Activated CD8-positive, alpha-beta memory T cell treated with anti-CD3 and anti-CD28 coated beads, Interleukin-2, amount 50 U/mL, for 1 hour (primary cell): ENCODE data around the gene CLDN19.
"Not testable (repeated sequence)": the region's sequence is repeated elsewhere in the genome, so short reads cannot be mapped to it uniquely, and the experiment has no call there.

ENCODE experiments used
- DNase-seq: peaks from one replicate; pipeline ENCODE4 v3.0.0-alpha.2; 2020; ENCODE audit errors: extremely low read depth

The CLDN19 gene

DNA sequence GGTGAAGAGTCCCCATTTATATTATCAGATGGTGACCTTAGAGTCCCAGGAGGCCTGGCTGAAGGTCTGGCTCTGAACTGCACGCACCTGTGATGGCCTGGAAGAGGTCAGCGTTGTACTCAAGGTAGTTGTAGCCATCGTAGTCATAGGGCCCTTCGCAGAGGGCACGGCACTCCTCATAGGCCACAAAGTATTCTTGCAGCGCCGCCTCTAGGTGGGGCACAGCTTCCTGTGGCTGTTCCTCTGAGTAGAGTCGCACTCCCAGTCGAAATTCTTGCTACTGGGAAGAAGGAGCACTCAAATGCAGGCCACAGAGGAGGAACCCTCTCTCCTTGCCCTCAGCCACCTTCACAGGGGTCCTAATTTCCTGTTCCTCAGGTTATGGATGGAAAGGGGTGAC is 19.1 kb upstream of the CLDN19 start:
- DNase-seq: no peak

GRCh38 chr1:42758641-42759040 is 18.6 kb upstream of the CLDN19 start:
- DNase-seq: no peak

GRCh38 chr1:42757892-42758275 is 17.8 kb upstream of the CLDN19 start:
- no peak for DNase-seq

DNA sequence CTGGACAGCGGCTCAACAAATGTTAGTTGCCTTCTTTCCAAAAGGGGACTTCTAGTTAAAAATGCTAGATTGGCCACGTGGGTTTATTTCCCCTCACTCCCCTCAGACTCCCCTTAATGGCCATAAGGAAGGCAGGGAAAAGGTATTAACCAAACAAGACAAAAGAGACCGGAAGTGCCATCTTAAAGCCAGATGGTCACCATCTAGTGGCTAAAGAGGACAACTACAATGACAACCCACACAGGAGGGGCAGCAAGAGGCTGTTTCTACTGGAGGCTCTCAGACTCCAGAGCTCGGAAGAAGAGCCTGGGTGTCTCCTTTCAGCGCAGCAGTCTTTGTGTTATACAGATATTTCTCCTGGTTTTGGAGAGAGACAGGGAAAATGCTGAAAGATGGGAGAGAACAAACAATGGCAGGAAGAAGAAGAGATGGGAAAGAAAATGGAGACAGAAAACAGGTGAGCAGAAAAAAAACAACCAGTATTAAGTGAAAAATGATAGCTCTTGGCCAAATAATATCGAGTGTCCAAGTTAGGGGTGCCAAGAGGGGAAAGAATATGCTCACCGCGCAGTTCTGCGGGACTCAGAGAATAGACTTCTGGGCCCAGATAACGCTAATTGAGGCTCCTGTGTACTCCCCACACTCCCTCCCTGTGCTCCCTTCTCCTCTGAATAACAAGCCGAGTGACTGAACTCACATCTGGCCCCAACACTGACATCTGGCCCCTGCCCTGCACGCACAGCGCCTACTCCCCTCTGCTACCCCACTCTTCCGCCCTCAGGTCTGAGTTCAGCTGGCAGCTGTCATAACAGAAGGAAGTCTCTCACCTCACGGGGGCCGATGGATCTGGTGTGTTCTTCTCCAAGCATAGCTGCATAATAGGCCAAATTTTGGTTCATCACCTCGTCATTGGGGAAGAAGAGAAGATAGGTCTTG is 17.2 kb upstream of the CLDN19 start:
- no peak for DNase-seq

- DNase-seq: no peak
These were observed 13.0 kb upstream of the CLDN19 start for GRCh38 chr1:42753070-42753469.

DNA sequence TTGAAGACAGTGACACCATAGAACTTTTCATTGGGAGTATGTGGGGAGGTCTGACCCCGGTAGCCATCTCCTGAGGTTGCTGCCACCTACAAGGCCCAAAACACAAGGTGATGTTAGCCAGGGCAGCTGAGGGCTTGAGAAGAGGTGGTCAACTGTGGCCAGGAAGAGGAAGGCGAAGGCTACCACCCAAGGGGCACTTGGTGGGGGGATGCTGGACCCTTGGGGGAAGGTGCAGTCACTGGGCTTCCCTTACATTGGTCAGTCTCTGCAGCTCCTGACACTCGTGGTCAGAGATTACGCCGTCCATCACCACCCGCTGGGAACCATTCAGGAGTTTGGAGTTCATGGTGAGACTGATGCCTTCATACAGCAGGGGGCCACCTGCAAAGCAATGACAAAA is 12.2 kb upstream of the CLDN19 start:
- no peak for DNase-seq

- not testable (repeated sequence) for DNase-seq
These were observed 11.6 kb upstream of the CLDN19 start for GRCh38 chr1:42751511-42752070.

DNA sequence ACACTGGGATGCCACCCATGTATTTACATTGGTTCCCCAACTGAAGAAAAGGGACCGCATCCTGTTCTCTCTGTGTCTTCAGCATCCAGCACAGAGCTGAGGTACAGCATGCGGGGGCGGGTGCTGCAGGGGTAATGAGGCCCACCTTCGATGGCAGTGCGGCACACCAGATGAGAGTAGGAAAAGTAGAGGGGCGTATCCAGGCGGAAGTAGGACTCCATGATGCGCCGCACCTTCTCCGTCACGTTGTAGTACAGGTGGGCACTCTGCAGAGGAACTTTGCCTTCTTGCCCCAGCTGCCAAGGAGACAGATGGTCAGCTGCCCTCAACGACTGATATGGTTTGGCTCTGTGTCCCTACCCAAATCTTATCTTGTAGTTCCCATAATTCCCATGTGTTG is 10.0 kb upstream of the CLDN19 start:
- DNase-seq: no peak

DNA sequence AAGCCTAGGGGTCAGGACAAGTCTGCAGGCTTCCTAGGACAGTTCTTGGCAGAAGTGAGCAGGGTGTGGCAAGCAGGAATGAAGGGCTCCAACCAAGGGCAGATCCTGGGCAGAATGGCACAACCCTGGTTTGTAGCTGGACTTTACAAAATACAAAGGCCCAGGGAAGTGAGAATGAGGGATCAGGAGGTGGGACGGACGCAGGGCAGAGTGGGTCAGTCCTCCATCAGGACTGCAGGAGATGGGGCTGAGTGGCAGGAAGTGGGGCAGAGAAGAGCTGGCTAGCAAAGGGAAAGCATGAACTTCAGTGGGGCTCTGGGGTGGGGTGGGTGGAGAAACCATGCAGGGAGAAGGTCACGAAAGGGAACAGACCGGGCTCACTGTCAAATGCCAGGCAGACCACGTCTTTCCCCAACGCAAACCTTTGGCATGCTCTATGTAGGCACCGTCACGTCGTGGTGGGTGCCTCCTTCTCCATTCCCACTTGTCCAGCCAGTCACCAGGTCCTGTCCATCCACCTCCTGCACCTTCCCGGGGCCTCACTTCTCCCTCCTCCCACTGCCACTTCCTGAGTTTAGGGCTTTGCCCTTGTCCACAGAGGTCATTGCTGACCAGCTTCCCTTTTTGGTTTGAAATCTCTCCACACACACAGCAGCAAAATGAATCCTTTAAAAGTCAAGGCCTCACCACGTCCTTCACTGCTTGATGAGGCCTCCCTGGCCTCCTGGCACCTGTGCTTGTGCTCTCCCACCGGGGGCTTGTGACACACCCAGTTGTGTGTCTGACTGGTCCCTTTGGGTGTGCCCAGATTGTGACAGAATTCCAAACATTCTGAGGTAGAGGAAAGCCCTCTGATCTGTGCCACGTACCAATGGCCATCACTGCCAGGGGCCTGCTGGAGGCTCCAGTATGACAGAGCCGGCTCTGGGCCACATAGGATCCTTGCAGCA is 8.7 kb upstream of the CLDN19 start:
- DNase-seq: no peak

DNA sequence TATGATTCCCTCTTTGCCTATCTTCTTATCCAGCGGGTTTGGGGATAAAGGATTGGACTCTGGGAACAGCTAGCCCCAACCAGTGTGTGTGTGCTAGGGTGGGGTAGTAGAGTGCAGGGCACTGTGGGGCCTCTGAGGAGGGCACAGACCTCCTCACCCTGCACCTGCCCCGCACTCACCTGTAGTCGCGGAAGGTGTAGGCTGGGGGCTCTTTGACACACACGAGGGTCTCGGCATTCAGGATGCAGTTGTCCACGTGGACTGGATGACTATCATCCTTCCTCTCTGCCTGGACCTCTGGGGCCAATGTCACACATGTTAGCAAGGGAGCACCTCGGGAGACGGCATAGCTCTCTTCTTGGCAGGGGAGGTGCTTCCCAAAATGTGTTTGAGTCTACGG is 8.0 kb upstream of the CLDN19 start:
- no peak for DNase-seq

DNA sequence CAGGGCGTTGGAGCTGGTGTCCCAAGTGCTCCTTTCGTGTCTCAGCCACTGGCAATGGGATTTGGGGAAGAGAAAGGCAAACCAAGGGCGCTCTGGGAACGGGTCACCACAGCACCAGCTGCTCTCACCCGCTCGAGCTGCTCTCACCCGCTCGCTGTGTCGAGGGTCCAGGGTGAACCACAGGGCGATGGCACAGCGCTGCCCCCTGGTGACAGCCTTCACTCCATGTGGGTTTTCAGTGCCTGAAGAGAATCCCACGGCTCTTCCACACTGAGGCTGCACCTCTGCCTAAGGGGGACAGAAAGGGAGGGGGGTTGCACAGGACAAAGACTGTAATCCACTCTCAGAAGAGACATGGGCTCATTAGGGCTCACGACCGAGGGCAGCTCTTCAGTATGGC is 7.1 kb upstream of the CLDN19 start:
- DNase-seq: no peak

DNA sequence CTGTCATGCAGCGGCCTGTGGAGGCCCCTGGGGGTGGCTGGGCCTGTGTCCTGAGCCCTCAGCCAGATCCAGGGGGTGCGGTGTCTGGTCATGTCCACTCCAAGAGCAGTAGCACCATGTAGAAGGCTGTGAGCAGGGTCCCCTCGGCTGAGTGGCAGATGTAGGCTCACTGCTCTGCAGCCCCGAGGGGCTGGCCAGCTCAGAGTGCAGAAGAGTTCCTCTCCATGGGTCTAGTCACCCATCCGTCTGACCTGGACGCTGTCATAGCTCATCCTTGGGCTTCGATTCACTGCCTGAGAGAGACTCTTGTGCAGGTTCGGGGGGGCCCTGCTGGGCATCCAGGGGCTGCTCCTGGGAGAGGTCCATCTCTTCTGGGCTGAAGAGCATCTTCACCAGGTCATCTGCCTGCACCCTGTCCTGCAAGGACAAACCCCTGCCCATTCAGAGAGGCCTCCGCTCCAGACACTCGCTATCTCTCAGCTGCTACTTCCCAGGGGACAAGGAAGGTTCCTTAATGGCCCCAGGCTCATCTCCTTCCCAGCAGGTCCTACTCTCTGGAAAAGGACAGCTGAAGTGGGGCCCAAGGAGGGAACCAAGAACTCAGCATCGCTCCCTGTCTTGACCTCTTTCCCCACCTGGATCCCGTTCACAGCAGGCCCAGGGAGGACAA is 6.5 kb upstream of the CLDN19 start:
- no peak for DNase-seq

DNA sequence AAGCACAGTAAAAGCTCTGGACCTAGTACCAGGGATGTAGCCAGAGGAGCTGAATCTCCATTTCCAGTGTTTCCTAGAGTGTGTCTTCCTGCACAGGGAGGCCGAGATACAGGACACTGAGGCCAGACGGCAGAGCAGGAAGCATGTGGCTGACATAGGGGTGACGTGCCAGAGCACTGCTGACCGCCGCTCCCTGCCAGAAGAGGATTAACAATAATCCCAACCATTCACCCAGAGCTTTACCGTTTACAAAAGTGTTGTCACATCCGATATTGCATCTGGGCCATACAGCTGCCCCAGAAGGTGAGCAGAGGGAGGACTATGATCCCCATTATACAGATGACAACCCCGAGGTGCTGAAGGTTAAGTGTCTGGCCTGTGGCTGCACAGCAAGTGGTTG is 5.8 kb upstream of the CLDN19 start:
- no peak for DNase-seq

DNA sequence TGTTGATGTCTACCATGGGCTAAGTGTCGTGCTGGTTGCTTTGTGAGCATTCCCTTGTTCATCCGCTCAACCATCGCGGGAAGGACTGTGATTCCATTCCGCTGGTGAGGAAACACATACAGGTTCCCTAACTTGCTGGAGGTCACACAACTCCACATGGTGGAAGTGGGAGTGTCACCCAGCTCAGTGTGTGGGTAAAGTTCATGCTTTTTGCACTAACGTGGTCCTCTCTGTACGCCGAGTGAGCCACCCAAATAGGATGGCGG is 4.0 kb upstream of the CLDN19 start:
- DNase-seq: no peak

- DNase-seq: no peak
These were observed 3.5 kb upstream of the CLDN19 start for GRCh38 chr1:42743317-42744147.

DNA sequence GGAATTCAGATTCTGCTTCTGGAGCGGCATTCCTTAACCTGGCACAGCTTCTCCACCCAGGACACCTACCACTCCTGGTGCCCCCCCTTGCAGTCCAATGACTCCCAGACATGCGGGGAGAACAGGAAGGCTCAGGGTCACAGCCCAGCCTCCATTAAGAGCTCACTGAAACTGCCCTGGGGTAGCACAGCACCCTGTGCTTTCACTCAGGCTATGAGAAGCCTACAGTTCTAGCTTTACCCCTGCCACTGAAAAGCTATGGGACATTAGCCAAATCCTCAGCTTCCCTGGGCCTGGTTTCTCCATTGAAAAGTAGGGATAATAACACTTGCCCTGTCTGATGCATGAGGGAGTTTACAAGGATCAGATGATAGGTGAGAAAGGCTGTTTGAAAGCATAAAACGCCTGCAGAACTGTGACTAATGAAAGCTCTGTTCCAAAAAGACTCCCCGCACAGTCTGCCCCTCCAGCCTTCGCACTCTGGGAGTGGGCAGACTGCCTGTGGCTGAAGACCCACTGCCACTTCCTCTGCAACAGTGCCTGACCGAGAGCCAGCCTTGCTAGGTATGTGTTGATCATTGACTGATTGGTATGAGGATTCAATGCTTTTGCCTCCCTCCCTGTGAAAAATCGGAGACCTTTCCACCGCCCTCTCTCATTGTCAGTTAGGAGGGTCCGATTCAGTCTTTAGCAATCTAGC is 2.7 kb upstream of the CLDN19 start:
- no peak for DNase-seq

GRCh38 chr1:42742141-42742540 is 2.1 kb upstream of the CLDN19 start:
- DNase-seq: no peak

GRCh38 chr1:42741706-42742105 is 1.7 kb upstream of the CLDN19 start:
- DNase-seq: no peak

DNA sequence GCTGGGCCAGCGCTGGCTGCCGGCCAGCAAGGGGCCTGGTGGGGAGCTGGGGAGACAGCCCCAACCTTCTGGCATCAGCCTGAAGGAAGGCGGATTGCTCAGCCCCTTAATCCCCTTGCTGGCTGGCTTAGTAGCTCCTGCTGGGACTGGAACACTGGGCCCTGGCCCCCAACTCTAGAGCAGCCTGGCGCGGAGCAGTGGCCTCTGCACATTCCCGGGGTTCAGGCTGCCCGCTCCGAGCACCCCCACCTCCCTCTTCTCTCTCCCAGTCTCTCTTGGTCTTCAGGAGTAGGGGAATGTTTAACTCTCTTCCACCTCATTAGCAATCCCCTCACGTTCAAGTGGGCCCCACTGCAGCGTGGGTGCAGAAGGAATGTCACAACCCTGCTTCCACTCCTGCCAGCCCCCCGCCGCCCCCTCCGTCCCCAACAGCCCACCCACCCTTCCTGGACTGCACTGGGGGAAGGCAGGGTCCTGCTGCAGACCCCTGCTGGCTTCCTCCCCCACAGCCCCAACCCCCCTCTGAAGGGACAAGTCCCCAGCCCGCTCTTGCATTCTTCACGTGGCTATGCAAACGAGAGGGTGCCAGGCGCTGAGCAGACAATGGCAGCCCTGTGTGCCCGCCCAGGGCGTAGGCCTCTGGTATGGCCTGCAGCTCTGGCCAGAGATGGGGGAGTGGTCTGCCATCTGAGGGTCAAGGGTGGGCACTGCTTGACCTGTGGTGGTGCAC is 980 bp upstream of the CLDN19 start:
- DNase-seq: no peak

DNA sequence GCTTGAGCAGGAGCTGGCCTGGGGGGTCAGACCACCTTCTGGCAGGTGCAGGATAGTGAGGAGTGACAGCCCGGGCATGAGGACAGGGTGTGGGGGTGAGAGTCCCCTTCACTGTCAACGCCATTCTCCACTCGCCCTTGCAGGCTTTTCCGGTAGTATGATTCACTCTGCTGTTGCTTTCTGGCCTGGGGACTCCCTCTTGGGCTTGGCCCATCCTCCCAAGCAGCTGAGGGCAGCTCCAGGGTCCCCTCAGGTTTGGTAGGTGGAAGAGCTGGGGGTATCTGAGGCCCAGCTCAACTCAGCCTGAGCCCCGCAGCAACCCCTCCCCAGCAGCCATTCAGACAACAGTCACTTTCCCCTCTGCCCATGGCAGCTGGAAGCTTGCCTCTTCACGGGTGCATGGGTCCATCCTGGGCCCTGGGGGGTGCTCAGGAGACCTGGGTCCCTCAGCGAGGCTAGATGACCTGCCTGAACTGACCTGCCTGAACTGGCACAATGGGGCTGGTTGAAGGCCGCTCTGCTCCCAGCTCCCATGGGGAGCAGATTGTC is 1.3 kb downstream of the CLDN19 start:
- no peak for DNase-seq
